ENCODE results near the gene GRAMD4. TPM values are rescaled to one million over a fixed set of nuclear protein-coding genes. Genes with fewer than 3 reads are reported as not detected.

The GRAMD4 gene
- total RNA-seq, 2 donors from 2014 or later: 118 to 141 TPM

GRCh38 chr22:46612904-46613605, 7.1 kb upstream of the GRAMD4 start:
- H3K9ac ChIP-seq (ENCODE audit: low read depth in 2 of 2, low read length in 2 of 2): peak overlapping the region; percentile 62 to 68
- peak; percentile 69 for DNase-seq
- intact Hi-C loops (cut with DNase I): loop anchor here (10.0 kb wide), 1 partner anchor 48 kb away; no protein-coding TSS in a partner anchor
- H3K27ac ChIP-seq: peak overlapping the region; percentile 34
- H3K4me3 ChIP-seq: no peak overlapping the region
- no peaks in the 10 kb centered on the region for H3K36me3 ChIP-seq
- no peaks in the 10 kb centered on the region for H3K9me3 ChIP-seq
- no peak for TF ChIP-seq CTCF (IDR thresholded peaks at IDR 0.05)
- H3K27me3 ChIP-seq: no peaks in the 10 kb centered on the region
- peaks cover 19% of the 10 kb centered on the region for H3K4me1 ChIP-seq

- no peak for TF ChIP-seq CTCF (IDR thresholded peaks at IDR 0.05)
- H3K9me3 ChIP-seq: no peaks in the 10 kb centered on the region
- H3K27me3 ChIP-seq: no peaks in the 10 kb centered on the region
- intact Hi-C loops (cut with DNase I): loop anchor here (10.0 kb wide), 1 partner anchor 49 kb away; no protein-coding TSS in a partner anchor
- H3K9ac ChIP-seq (ENCODE audit: low read depth in 2 of 2, low read length in 2 of 2): peak overlapping the region; percentile 35 to 68
- no peak overlapping the region for H3K27ac ChIP-seq
- no peaks in the 10 kb centered on the region for H3K36me3 ChIP-seq
- H3K4me3 ChIP-seq: peak overlapping the region; percentile 6
- H3K4me1 ChIP-seq: peaks cover 15% of the 10 kb centered on the region
- no peak for DNase-seq
These were observed 6.6 kb upstream of the GRAMD4 start for GRCh38 chr22:46613606-46614021.

GRCh38 chr22:46614025-46614931, 5.9 kb upstream of the GRAMD4 start:
- H3K4me3 ChIP-seq: peak overlapping the region; percentile 6
- no peak for DNase-seq
- intact Hi-C loops (cut with DNase I): loop anchor here (10.0 kb wide), 1 partner anchor 49 kb away; no protein-coding TSS in a partner anchor
- no peaks in the 10 kb centered on the region for H3K9me3 ChIP-seq
- no peaks in the 10 kb centered on the region for H3K27me3 ChIP-seq
- TF ChIP-seq CTCF (IDR thresholded peaks at IDR 0.05): no peak
- H3K9ac ChIP-seq (ENCODE audit: low read depth in 2 of 2, low read length in 2 of 2): peak overlapping the region in 1 of 2 donors; percentile 27
- H3K36me3 ChIP-seq: no peaks in the 10 kb centered on the region
- no peak overlapping the region for H3K27ac ChIP-seq
- peaks cover 14% of the 10 kb centered on the region for H3K4me1 ChIP-seq

DNA sequence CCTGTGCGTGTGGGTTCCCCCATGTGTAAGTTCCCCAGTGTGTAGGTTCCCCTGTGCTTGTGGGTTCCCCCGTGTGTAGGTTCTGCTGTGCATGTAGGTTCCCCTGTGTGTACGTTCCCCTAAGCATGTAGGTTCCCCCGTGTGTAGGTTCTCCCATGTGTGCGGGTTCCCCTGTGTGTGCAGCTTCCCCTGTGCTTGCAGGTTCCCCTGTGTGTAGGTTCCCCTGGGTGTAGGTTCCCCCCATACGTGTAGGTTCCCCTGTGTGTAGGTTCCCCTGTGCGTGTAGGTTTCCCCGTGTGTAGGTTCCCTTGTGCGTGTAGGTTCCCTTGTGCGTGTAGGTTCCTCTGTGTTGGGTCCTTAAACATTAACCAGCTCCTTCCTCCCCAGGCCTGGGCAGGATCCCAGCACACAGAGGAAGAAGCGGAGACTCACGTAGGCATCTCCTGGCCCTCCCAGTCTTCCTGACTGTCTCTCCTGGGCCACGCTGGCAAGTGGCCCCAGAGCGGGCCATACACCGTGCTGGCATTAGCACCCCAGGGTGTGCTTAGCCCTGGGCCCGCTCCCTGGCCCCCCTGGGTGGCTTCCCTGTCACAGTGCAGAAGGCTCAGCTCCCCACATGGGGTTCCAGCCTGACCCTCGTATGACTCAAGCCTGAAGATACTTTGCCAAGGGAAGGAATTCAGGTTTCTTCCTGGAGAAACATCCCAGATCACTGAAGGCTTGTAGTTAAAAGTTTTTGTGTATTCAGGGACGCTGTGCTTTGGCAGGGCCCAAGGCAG, 2.8 kb upstream of the GRAMD4 start:
- Histone ChIP-seq H3K9me3 (no peaks in the 10 kb centered on the region), H3K4me1 (peaks cover 7% of the 10 kb centered on the region), H3K9ac (ENCODE audit: low read depth in 2 of 2, low read length in 2 of 2) (no peak overlapping the region), H3K4me3 (no peak overlapping the region), H3K27me3 (no peaks in the 10 kb centered on the region), H3K27ac (peak overlapping the region; percentile 36), H3K36me3 (no peaks in the 10 kb centered on the region)
- intact Hi-C loops (cut with DNase I): loop anchor here (10.0 kb wide), 1 partner anchor 53 kb away; no protein-coding TSS in a partner anchor
- no peak for TF ChIP-seq CTCF (IDR thresholded peaks at IDR 0.05)
- no peak for DNase-seq
